A172 (cell line): ENCODE results near the gene ZNF772. TPM values are rescaled to one million over a fixed set of nuclear protein-coding genes. Genes with fewer than 3 reads are reported as not detected.

ENCODE experiments used
- DNase-seq: peaks from one replicate; pipeline ENCODE4 v3.0.0-alpha.2; 2015; ENCODE audit warnings: low spot score
- total RNA-seq: library from RNA; depleted of rRNA; stranded (reverse); fragments of >200 nt; shearing (Covaris generic); gene quantifications from 2 replicates; pipeline ENCODE4 v1.2.3, GENCODE V29; 2014; rRNA removed

The ZNF772 gene
- total RNA-seq, 1 experiment from 2014 or later, result 7.4 TPM

GRCh38 chr19:57435062-57435978 is 42.0 kb downstream of the ZNF772 start, which contains the start of gene ZNF749:
TSS of gene ZNF749 (plus strand) at chr19:57435325. CDS start at chr19:57435579, 254 bp downstream.
- peak; percentile 100 for DNase-seq

- DNase-seq, result no peak
Observed at GRCh38 chr19:57434386-57435061, 42.8 kb downstream of the ZNF772 start.

DNA sequence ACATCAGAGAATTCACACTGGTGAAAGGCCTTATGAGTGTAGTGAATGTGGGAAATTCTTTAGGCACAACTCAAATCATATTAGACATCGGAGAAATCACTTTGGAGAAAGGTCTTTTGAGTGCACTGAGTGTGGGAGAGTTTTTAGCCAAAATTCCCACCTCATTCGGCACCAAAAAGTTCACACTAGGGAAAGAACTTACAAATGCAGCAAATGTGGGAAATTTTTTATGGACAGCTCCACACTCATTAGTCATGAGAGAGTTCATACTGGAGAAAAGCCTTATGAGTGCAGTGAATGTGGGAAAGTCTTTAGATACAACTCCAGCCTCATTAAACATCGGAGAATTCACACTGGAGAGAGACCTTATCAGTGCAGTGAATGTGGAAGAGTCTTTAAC is 56.3 kb downstream of the ZNF772 start:
- DNase-seq, result no peak

DNA sequence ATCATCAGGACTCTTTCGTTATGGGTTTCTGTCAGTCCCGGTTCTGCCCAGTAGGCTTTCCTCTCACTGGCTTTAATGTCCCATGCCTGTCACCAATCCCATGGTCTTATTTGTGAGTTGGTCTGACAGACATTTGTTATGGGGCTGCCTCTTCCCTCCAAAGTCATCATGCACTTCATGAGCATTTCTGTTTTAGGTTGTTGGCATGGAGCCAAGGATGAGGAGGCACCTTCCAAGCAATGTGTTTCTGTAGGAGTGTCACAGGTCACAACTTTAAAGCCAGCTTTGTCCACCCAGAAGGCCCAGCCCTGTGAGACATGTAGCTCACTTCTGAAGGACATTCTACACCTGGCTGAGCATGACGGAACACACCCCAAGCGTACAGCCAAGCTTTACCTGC is 57.9 kb downstream of the ZNF772 start:
- no peak for DNase-seq

Other genes with a start within 250 kb of the ZNF772 start
- 1.3 and 1.8 TPM in 2 replicates for gene AURKC, start 246.5 kb downstream of the ZNF772 start, total RNA-seq
- gene ZNF805, start 236.9 kb downstream of the ZNF772 start, total RNA-seq, result 12.7 and 15.4 TPM in 2 replicates
- gene ZNF460, start 197.1 kb downstream of the ZNF772 start, total RNA-seq, result 40.2 and 41.8 TPM in 2 replicates
- 15.8 and 16.6 TPM in 2 replicates for gene ZNF543, start 157.1 kb downstream of the ZNF772 start, total RNA-seq
- 13.0 and 14.0 TPM in 2 replicates for gene ZNF304, start 126.3 kb downstream of the ZNF772 start, total RNA-seq
- gene TRAPPC2B, start 114.0 kb downstream of the ZNF772 start, total RNA-seq, result 35.3 and 42.1 TPM in 2 replicates
- 4.7 and 10.0 TPM in 2 replicates for gene ZNF547, start 114.0 kb downstream of the ZNF772 start, total RNA-seq
- 22.2 and 30.7 TPM in 2 replicates for gene ZNF548, start 87.7 kb downstream of the ZNF772 start, total RNA-seq
- gene ZNF17, start 66.4 kb downstream of the ZNF772 start, total RNA-seq, result 10.0 and 19.1 TPM in 2 replicates
- gene ZNF749, start 42.2 kb downstream of the ZNF772 start, total RNA-seq, result 15.1 and 24.4 TPM in 2 replicates
- 0.05 and 0.45 TPM in 2 replicates for gene VN1R1, start 20.4 kb downstream of the ZNF772 start, total RNA-seq
- gene ZNF419, start 10.2 kb upstream of the ZNF772 start, total RNA-seq, result 10.1 and 11.8 TPM in 2 replicates
- 4.2 and 15.4 TPM in 2 replicates for gene ZNF773, start 22.4 kb upstream of the ZNF772 start, total RNA-seq
- gene ZNF549, start 49.8 kb upstream of the ZNF772 start, total RNA-seq, result 5.4 and 6.1 TPM in 2 replicates
- gene ZNF550, start 82.3 kb upstream of the ZNF772 start, total RNA-seq, result 4.9 and 5.0 TPM in 2 replicates
- 8.5 TPM in 2 replicates for gene ZNF416, start 101.3 kb upstream of the ZNF772 start, total RNA-seq
- gene ZIK1, start 106.6 kb upstream of the ZNF772 start, total RNA-seq, result not detected in 2 replicates
- gene ZNF530, start 122.3 kb upstream of the ZNF772 start, total RNA-seq, result 13.6 and 20.2 TPM in 2 replicates
- 36.0 and 48.8 TPM in 2 replicates for gene ZNF134, start 136.7 kb upstream of the ZNF772 start, total RNA-seq
- gene ZNF211, start 155.6 kb upstream of the ZNF772 start, total RNA-seq, result 15.5 and 15.8 TPM in 2 replicates
- 0.12 TPM in 1 of 2 replicates, not detected in the other for gene ZSCAN4, start 191.4 kb upstream of the ZNF772 start, total RNA-seq
- 11.2 and 18.7 TPM in 2 replicates for gene ZNF551, start 204.4 kb upstream of the ZNF772 start, total RNA-seq
- not detected in 2 replicates for gene ZNF154, start 231.6 kb upstream of the ZNF772 start, total RNA-seq